Neuronal stem cell (in vitro differentiated cells): ENCODE results near the gene RAD51B.
A peak's percentile ranks its signal among the peaks of the same experiment; 100 is the strongest.

Experiments
- DNase-seq: peaks from one replicate; pipeline ENCODE4 v3.0.0-alpha.2; 2013; ENCODE audit warnings: low spot score
- H2AFZ ChIP-seq: one replicate; pipeline ENCODE4 v1.6.1; 2013; ENCODE audit warnings: mild to moderate bottlenecking, low read length, inconsistent platforms
- H2AK5ac ChIP-seq: 2 replicates; pipeline ENCODE4 v1.6.1; 2013; ENCODE audit warnings: low read depth, mild to moderate bottlenecking, inconsistent platforms, low read length, moderate library complexity, mixed read lengths
- H2BK120ac ChIP-seq: 2 replicates; pipeline ENCODE4 v1.6.1; 2013; ENCODE audit warnings: low read depth, mild to moderate bottlenecking, inconsistent platforms, low read length, moderate library complexity, mixed read lengths
- H2BK12ac ChIP-seq: one replicate; pipeline ENCODE4 v1.6.1; 2013; ENCODE audit warnings: low read length, inconsistent platforms
- H2BK15ac ChIP-seq: 2 replicates; pipeline ENCODE4 v1.6.1; 2013; ENCODE audit warnings: mild to moderate bottlenecking, low read length, inconsistent platforms, mixed read lengths
- H2BK5ac ChIP-seq: one replicate; pipeline ENCODE4 v1.6.1; 2013; ENCODE audit warnings: inconsistent platforms, mild to moderate bottlenecking, low read length, moderate library complexity
- H3K14ac ChIP-seq: one replicate; pipeline ENCODE4 v1.6.1; 2013; ENCODE audit warnings: low read length, inconsistent platforms
- H3K18ac ChIP-seq: 2 replicates; pipeline ENCODE4 v1.6.1; 2013; ENCODE audit warnings: low read length, inconsistent platforms
- H3K23ac ChIP-seq: 2 replicates; pipeline ENCODE4 v1.6.1; 2013; ENCODE audit warnings: low read depth, mild to moderate bottlenecking, mixed read lengths, low read length, inconsistent platforms; ENCODE audit not compliant: poor library complexity
- H3K27ac ChIP-seq: replicated peaks from 3 replicates; pipeline ENCODE4 v1.5.1; 2013; ENCODE audit warnings: low read length, inconsistent platforms
- H3K27me3 ChIP-seq, 3 experiments: 2 replicates each; pipeline ENCODE4 v1.6.1; 2013; ENCODE audit warnings: low read length in 3 of 3, mild to moderate bottlenecking in 2 of 3, inconsistent platforms in 1 of 3, low read depth in 1 of 3, mixed read lengths in 1 of 3, moderate library complexity in 1 of 3; ENCODE audit not compliant: control insufficient read depth in 3 of 3, insufficient read depth in 3 of 3
- H3K36me3 ChIP-seq, 2 donors: replicated peaks in 1 of 2; 2 replicates each; pipeline ENCODE4 v1.6.1; 2013; ENCODE audit warnings: low read length in 2 of 2; ENCODE audit not compliant: control insufficient read depth in 2 of 2, insufficient read depth in 2 of 2
- H3K4ac ChIP-seq: 2 replicates; pipeline ENCODE4 v1.6.1; 2013; ENCODE audit warnings: inconsistent platforms, mild to moderate bottlenecking, low read length, moderate library complexity
- H3K4me1 ChIP-seq, 2 donors: 1 replicate in 1 of 2; 2 replicates in 1 of 2; pipeline ENCODE4 v1.6.1; 2013; ENCODE audit warnings: low read length in 2 of 2, low read depth in 1 of 2; ENCODE audit not compliant: control insufficient read depth in 2 of 2, insufficient read depth in 1 of 2
- H3K4me2 ChIP-seq: one replicate; pipeline ENCODE4 v1.6.1; 2013; ENCODE audit warnings: mild to moderate bottlenecking, low read length, inconsistent platforms; ENCODE audit not compliant: insufficient read depth, poor library complexity, severe bottlenecking
- H3K4me3 ChIP-seq, 2 donors: 2 replicates each; pipeline ENCODE4 v1.5.1; 2013; ENCODE audit warnings: low read length in 2 of 2, mild to moderate bottlenecking in 2 of 2, inconsistent platforms in 1 of 2, moderate library complexity in 1 of 2
- H3K79me1 ChIP-seq: one replicate; pipeline ENCODE4 v1.6.1; 2013; ENCODE audit warnings: low read depth, mild to moderate bottlenecking, inconsistent platforms, low read length, moderate library complexity
- H3K9ac ChIP-seq: one replicate; pipeline ENCODE4 v1.6.1; 2013; ENCODE audit warnings: mild to moderate bottlenecking, low read depth, low read length, inconsistent platforms; ENCODE audit not compliant: poor library complexity
- H3K9me3 ChIP-seq, 2 donors: replicated peaks in 1 of 2; 2 replicates each; pipeline versions ENCODE3 to v1.6.1; 2013; ENCODE audit warnings: low read length in 2 of 2, mild to moderate bottlenecking in 2 of 2, inconsistent platforms in 1 of 2, low read depth in 1 of 2, mixed read lengths in 1 of 2, moderate library complexity in 1 of 2; ENCODE audit not compliant: control insufficient read depth in 2 of 2, insufficient read depth in 1 of 2
- H4K8ac ChIP-seq: one replicate; pipeline ENCODE4 v1.6.1; 2013; ENCODE audit warnings: low read depth, mild to moderate bottlenecking, inconsistent platforms, low read length, moderate library complexity
- H4K91ac ChIP-seq: one replicate; pipeline ENCODE4 v1.6.1; 2013; ENCODE audit warnings: low read length, low read depth, mild to moderate bottlenecking, inconsistent platforms; ENCODE audit not compliant: poor library complexity
- WGBS, 2 donors: extraction: QIAGEN DNeasy Blood & Tissue Kit; methylation state at CpG; one replicate each; pipeline ENCODE4 v1.1.7; 2013; ENCODE audit warnings: missing lambda C conversion rate in 2 of 2, mixed read lengths in 1 of 2; ENCODE audit not compliant: insufficient read length in 2 of 2, insufficient replicate concordance in 1 of 2; ENCODE audit errors: extremely low coverage in 2 of 2; 5-methylcytosine and 5-hydroxymethylcytosine counted together

RAD51B gene

DNA sequence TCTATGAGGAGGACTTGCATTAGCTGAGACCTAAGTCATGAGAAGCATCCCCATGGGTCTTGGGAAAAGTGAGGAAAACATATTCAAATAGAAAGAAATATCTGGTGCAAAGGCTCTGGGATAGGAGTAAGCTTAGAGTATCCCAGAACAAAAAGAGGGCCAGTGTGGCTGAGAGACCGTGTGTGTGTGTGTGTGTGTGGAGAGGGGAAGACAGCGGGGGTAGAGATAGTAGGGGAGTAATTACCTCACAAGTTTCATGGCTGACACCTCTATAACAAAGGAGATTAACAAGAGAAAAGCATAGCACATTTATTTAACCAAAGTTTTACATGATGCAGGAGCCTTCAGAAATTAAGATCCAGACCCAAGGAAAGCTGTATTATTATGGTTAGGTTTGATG is 440.5 kb downstream of the RAD51B start:
- H3K79me1 ChIP-seq, result no peaks in the 10 kb centered on the region
- no peaks in the 10 kb centered on the region for H3K36me3 ChIP-seq
- no peak overlapping the region for H3K4me2 ChIP-seq
- H3K18ac ChIP-seq, result no peak overlapping the region
- no peak overlapping the region for H3K4me3 ChIP-seq
- H3K27me3 ChIP-seq, result no peaks in the 10 kb centered on the region
- no peak overlapping the region for H3K14ac ChIP-seq
- no peak overlapping the region for H2AFZ ChIP-seq
- H3K9me3 ChIP-seq, result peaks cover 0 to 5% of the 10 kb centered on the region in 2 donors
- no peak overlapping the region for H4K91ac ChIP-seq
- H3K4ac ChIP-seq, result no peak overlapping the region
- no peak overlapping the region for H2BK12ac ChIP-seq
- H2BK5ac ChIP-seq, result no peak overlapping the region
- peaks cover 27 to 39% of the 10 kb centered on the region in 2 donors for H3K4me1 ChIP-seq
- no peak overlapping the region for H2BK15ac ChIP-seq
- no peak overlapping the region for H3K9ac ChIP-seq
- no CpG with 5 or more reads among the region's 2 CpGs for WGBS, 2 donors
- no peak overlapping the region for H2BK120ac ChIP-seq
- H4K8ac ChIP-seq, result no peak overlapping the region
- DNase-seq, result no peak
- H3K27ac ChIP-seq, result peak overlapping the region; percentile 43
- H2AK5ac ChIP-seq, result no peak overlapping the region
- no peak overlapping the region for H3K23ac ChIP-seq

DNA sequence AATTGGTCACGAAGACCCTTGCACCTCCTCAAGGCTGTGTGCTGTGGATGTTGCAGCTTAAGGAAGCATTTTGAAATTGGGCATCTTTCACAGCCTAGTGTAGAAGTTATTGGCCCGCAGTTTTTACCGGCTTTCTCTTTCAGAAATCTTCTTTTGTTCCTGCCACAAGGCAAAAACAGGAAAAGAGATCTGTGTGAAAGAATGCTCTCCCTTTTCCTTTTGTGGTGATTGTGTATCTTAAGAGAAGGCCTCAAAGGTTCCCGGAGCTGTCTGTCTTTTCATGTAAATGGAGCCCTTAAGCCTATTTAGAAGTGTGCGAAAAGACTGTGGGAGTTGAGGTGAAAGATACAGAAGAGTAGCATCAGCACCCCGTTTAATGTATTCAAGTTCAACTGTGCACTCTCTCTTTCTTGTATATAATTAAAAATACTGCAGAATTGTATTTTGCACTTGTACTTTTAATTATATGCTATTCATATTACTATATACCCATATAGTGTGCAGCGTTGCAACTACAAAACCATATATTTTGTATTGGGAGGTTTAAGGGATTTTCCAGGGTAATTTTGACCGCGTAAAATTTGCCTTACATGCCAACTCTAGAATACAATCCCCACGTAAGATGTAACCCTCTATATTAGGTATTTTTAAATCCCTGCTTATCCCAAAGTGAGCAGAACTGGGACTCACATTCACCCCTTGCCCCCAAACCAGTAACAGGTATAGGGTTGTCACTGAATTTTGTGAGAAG is 441.7 kb downstream of the RAD51B start:
- Histone ChIP-seq H3K14ac (no peak overlapping the region), H3K9me3 (peaks cover 0 to 5% of the 10 kb centered on the region in 2 donors), H4K91ac (no peak overlapping the region), H3K23ac (no peak overlapping the region), H3K27me3 (no peaks in the 10 kb centered on the region), H3K4ac (no peak overlapping the region), H3K4me3 (no peak overlapping the region), H3K9ac (no peak overlapping the region), H2BK5ac (no peak overlapping the region), H3K27ac (peak overlapping the region; percentile 82), H3K18ac (peak overlapping the region; percentile 55), H2BK12ac (no peak overlapping the region), H2AFZ (no peak overlapping the region), H2BK15ac (no peak overlapping the region), H3K79me1 (no peaks in the 10 kb centered on the region), H3K36me3 (no peaks in the 10 kb centered on the region), H2BK120ac (no peak overlapping the region), H2AK5ac (peak overlapping the region; percentile 11), H3K4me2 (peak overlapping the region; percentile 19), H3K4me1 (peaks cover 26 to 39% of the 10 kb centered on the region in 2 donors), H4K8ac (no peak overlapping the region)
- no CpG with 5 or more reads among the region's 10 CpGs for WGBS, 2 donors
- peak; percentile 53 for DNase-seq

DNA sequence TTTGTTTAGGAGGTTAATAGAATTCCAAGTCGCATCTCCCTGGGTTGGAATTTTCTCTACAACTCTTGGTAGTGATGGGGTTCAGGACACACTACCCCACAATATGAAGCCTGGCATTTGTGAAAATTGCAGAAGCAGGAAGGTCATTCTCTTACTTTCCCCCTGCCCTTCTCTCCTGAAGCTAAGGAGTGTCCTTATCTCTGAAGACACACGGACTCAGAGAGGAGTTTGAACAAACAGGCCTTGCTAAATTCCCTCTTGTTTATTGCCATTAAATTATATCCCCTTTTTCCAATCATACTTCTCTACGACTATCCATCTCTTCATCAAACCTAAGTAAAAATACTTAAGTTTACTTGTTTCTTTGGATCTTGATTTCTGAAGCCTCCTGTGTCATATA is 443.0 kb downstream of the RAD51B start:
- H3K4me2 ChIP-seq, result no peak overlapping the region
- WGBS, 2 donors, result 100% methylated on average over 1 of the region's 3 CpGs
- H2BK120ac ChIP-seq, result no peak overlapping the region
- H3K23ac ChIP-seq, result no peak overlapping the region
- no peak for DNase-seq
- no peak overlapping the region for H2BK12ac ChIP-seq
- H2BK15ac ChIP-seq, result no peak overlapping the region
- H4K8ac ChIP-seq, result no peak overlapping the region
- H3K27ac ChIP-seq, result no peak overlapping the region
- no peaks in the 10 kb centered on the region for H3K79me1 ChIP-seq
- H2BK5ac ChIP-seq, result no peak overlapping the region
- no peak overlapping the region for H2AK5ac ChIP-seq
- peaks cover 25 to 36% of the 10 kb centered on the region in 2 donors for H3K4me1 ChIP-seq
- H3K14ac ChIP-seq, result no peak overlapping the region
- no peak overlapping the region for H3K9ac ChIP-seq
- H3K4ac ChIP-seq, result no peak overlapping the region
- no peaks in the 10 kb centered on the region for H3K36me3 ChIP-seq
- no peak overlapping the region for H3K4me3 ChIP-seq
- H3K18ac ChIP-seq, result peak overlapping the region; percentile 21
- H3K9me3 ChIP-seq, result peaks cover 0 to 5% of the 10 kb centered on the region in 2 donors
- H4K91ac ChIP-seq, result no peak overlapping the region
- H3K27me3 ChIP-seq, result no peaks in the 10 kb centered on the region
- H2AFZ ChIP-seq, result no peak overlapping the region

DNA sequence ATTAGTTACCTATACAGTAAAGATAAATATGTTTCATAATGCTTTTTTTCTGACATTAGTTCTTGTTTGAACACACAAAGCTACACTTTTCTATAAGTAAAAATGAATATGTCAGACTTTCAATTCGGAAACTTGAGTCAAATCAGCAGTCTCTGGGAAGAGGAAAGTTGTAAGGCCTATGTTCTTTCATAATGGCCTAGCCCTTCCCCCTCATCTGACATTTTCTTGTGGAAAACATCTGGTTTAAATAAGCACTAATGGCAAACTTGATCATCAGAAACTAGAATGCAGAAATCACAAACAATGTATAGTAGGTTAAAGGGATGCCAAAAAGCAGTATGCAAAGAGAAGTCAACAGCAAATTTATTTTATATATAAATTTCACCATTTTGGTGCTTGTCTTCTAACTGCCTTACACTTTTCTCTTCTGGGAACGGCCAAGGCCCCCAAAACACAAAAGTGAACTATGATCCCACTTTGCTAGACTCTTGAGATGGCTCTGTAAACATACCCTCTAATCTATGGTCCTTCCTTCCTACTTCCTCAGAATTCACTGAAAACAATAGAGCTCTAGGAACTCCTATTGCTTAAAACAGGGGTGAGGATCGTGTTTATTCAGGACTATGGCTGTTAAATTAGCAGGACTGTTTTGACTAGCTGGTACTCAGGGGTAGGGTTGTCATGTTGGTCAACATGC is 444.1 kb downstream of the RAD51B start:
- Histone ChIP-seq H3K23ac (no peak overlapping the region), H3K9ac (no peak overlapping the region), H3K4me3 (no peak overlapping the region), H4K91ac (no peak overlapping the region), H3K36me3 (no peaks in the 10 kb centered on the region), H4K8ac (no peak overlapping the region), H2BK5ac (no peak overlapping the region), H3K4me1 (peaks cover 25 to 36% of the 10 kb centered on the region in 2 donors), H3K18ac (no peak overlapping the region), H3K79me1 (no peaks in the 10 kb centered on the region), H3K14ac (no peak overlapping the region), H3K4me2 (no peak overlapping the region), H2AFZ (no peak overlapping the region), H2BK120ac (no peak overlapping the region), H2BK15ac (no peak overlapping the region), H2BK12ac (no peak overlapping the region), H3K4ac (no peak overlapping the region), H3K27ac (no peak overlapping the region), H3K27me3 (no peaks in the 10 kb centered on the region), H3K9me3 (peaks cover 0 to 5% of the 10 kb centered on the region in 2 donors), H2AK5ac (no peak overlapping the region)
- WGBS, 2 donors, result no CpG with 5 or more reads among the region's 3 CpGs
- DNase-seq, result no peak
